GM12872 (cell line): ENCODE results near the gene TGFA.

Experiments used
- TF ChIP-seq, protein P1 (sequence below): IDR thresholded peaks from 3 replicates; pipeline ENCODE4 v1.5.1; 2011; ENCODE audit warnings: low read depth, mild to moderate bottlenecking, low read length, moderate library complexity; ENCODE audit not compliant: insufficient read depth

TGFA gene

DNA sequence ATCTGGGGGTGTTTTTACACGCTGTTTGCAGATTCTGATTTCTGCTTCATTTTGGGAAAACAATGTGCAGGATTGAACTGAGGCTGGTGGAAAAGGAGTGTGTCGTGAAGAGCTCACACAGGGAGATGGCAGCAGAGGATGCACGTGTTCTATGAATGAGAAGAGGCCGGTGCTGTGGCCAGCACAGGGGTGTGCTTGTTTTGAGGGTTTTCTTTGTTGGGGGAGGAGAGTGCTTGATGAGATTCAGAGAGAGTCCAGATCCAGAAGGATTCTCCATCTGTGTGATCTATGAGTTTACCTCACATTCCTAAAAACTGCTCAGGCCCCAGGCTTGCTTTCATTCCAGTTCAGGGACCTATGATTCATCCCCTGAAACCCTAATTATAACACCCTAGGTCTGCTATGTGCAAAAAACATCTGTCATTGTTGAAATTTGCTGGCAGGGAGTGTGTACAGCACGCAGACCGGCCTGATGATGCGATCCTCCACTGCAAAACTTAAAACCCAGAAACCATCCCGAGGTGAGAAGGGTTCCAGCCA lies 12.1 kb downstream of the TGFA start:
- TF ChIP-seq, protein P1, sequence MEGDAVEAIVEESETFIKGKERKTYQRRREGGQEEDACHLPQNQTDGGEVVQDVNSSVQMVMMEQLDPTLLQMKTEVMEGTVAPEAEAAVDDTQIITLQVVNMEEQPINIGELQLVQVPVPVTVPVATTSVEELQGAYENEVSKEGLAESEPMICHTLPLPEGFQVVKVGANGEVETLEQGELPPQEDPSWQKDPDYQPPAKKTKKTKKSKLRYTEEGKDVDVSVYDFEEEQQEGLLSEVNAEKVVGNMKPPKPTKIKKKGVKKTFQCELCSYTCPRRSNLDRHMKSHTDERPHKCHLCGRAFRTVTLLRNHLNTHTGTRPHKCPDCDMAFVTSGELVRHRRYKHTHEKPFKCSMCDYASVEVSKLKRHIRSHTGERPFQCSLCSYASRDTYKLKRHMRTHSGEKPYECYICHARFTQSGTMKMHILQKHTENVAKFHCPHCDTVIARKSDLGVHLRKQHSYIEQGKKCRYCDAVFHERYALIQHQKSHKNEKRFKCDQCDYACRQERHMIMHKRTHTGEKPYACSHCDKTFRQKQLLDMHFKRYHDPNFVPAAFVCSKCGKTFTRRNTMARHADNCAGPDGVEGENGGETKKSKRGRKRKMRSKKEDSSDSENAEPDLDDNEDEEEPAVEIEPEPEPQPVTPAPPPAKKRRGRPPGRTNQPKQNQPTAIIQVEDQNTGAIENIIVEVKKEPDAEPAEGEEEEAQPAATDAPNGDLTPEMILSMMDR, result no peak

DNA sequence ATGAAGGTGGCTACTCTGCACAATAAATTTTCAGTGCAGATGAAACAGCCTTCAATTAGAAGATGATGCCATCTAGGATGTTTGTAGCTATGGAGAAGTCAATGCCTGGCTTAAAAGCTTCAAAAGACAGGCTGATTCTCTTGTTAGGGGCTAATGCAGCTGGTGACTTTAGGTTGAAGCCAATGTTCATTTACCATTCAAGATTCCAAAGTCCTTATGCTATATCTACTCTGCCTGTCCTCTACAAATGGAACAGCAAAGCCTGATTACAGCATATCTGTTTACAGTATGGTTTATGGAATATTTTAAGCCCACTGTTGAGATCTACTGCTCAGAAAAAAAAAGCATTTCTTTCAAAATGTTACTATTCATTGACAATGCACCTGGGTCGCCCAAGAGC lies 15.8 kb downstream of the TGFA start:
- TF ChIP-seq, protein P1, result no peak

DNA sequence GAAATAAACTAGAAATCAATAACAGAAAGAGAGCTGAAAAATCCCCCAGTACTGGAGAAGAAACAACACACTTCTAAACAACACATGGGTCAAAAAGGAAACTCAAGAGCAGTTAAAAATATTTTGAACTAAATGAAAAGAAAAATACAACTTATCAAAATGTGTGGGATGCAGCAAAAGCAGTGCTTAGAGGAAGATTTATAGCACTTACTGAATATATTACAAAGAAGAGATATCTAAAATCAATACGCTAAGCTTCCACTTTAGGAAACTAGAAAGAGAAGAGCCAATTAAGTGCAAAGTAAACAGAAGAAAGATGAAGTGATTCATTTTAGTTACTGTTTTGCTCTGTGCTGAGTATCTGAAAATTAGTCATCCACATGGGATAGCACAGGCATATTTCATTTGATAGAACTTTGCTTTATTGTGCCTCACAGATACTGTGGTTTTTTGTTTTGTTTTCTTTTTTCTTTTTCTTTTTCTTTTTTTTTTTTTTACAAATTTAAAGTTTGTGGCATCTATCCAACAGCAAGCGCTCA lies 17.0 kb downstream of the TGFA start:
- TF ChIP-seq, protein P1, result no peak

DNA sequence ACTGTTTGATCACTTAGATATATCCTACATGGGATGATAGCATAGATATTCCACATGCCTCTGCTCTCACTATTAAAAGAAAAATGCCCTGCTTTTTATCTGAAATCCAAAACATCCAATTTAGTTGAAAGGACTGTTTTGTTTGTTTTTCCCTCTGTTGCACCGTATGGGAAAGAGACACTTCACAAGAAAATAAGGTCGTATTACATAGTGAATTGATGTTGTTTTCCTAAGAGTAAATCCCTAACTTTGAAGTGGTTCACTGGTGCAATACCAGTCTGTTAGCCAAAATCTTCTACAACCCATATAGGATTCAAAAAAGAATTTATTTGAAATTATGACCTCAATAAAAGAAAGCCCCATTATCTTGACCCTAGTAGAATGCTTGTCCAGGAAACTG lies 18.1 kb downstream of the TGFA start:
- TF ChIP-seq, protein P1, result no peak

DNA sequence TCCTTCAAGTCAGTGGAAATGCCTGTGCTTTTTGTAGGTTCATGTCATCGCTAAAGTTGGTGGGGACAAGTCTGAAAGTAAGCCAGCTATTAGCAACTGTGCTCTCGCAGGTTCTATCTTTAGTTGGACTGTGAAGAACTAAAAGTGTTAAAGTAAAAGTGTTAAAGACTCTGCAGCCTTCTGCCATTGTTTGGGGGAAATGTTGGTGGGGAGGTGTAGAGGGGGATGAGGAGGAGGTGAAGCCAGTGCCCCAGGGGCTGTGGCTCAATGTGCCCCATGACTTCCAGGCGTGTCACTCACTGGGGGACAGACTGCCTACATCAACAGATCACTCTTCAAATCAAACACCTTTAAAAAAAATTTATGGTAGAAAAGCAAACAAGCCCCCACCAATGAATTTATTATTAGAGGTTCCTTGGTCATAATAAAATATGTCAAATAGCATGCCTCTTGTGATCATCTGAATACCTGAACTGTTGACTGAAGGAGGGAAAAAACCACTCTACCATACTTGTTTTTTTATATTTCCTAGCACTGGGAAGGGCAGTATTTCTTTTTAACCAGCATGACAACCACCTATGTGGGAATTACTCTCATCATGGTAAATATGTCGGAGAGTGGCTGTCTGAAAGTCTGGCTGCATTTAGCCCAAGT lies 19.3 kb downstream of the TGFA start:
- TF ChIP-seq, protein P1, result no peak

DNA sequence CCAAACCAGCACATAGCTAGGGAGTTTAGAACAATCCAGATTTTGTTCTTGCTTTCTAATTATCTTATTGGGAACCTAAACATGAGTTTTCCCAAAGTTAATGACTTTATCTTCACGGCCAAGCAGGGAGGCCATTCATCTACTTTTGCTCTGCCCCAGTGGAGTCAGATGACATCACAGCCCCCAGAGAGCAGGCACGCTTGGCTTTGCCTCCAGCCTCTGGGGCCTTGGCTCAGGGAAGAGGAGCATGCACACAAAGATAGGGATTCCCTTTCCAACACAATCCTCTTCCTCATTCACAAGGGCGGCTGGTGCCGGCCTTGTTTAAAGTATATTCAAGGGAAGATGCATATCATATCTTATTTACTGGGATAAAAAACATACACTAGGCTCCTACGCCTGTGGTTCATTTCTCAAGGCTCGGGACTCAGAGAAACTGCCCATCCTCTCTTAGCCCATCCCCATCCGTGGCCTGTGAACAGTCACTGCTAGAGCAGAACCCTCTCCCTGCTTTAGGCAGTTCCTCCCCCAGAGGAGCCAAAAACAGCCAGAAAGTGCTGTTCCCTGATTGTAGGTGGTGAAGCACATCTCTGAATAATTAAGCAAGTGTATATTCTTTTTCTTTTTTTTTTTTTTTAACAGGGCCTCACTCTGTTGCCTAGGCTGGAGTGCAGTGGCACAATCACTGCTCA lies 21.2 kb downstream of the TGFA start:
- TF ChIP-seq, protein P1, result no peak

DNA sequence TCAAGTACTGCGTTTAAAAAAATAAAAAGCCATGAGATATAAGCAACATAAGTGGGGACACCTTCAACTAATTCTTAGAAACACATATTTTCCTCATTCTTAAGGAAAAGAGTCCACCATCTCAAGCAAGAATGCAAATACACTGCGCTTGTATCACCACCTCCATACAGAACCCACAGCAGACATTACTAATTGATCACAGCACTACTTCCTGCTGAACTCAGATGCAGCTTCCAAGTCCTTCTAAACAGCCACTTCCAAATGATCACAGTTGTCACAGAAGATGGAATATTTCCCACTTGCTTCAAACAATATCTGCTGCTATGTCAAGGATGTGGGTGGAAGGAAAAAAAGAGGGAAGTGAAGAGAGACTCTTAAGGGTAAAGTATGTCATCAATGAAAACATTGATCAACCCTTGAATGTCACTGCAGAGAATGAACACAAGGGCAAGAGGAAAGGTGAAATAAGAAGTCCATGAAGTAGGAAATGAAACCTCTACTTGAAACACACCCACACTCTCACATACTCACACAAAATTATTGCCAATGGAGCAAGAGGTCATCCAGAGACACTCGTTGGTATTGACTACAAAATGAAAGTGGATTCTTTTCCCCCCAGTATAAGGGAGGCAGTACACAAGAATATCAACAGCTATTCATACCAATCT lies 22.1 kb downstream of the TGFA start:
- TF ChIP-seq, protein P1, result no peak
